Pulmonary artery endothelial cell (primary cell): ENCODE results near the gene IL12A. TPM values are rescaled to one million over a fixed set of nuclear protein-coding genes. Genes with fewer than 3 reads are reported as not detected.
A peak's percentile ranks its signal among the peaks of the same experiment; 100 is the strongest.

Experiments
- DNase-seq: peaks from one replicate; pipeline ENCODE4 v3.0.0-alpha.2; 2011; ENCODE audit warnings: low read depth, low spot score
- total RNA-seq: library from RNA; depleted of rRNA; stranded (reverse); fragments of >200 nt; gene quantifications from 2 replicates; pipeline ENCODE4 v1.2.3, GENCODE V29; 2014

Gene IL12A
- total RNA-seq, 1 donor from 2014 or later: 0.40 TPM

DNA sequence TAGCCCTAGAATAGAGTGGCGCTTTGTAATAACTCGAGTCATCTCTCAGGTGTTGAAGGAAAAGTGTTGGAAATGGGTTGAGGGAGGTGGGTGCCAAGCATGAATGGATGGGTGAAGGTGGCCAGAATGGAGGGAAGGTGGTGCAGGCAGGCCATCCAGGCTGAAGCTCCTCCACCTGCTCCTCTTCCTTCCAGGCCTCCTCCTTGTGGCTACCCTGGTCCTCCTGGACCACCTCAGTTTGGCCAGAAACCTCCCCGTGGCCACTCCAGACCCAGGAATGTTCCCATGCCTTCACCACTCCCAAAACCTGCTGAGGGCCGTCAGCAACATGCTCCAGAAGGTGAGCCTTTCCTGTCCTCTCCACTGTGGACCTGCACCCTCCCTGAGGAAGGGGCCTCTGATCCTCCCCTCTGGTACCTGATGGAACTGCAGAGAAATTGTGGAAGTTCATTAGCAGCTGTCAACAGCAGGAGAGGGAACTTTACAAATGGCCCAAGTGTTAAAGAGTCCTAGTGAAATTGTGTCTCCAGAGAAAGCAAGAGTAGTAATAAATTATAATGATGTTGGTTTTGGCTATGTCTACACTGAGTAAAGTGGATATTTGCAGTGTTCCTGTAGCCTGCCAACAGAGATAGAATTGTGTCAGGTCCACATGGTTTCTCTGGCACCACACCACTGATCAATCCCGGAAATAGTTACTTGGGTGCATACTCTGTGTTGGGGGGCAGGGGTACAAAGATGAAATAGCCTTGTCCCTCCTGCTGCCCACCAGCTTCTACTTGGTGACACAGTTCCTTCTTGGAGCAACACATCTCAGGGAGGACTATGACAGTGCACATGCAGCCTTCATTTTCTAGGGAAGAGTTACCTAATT, 1.6 kb downstream of the IL12A start:
- no peak for DNase-seq

- no peak for DNase-seq
Measured at GRCh38 chr3:159991591-159991990, 3.0 kb downstream of the IL12A start.

GRCh38 chr3:159992589-159992988, 4.0 kb downstream of the IL12A start:
- no peak for DNase-seq

GRCh38 chr3:159994182-159994581, 5.5 kb downstream of the IL12A start:
- DNase-seq: no peak

GRCh38 chr3:159995091-159995490, 6.5 kb downstream of the IL12A start:
- no peak for DNase-seq

DNA sequence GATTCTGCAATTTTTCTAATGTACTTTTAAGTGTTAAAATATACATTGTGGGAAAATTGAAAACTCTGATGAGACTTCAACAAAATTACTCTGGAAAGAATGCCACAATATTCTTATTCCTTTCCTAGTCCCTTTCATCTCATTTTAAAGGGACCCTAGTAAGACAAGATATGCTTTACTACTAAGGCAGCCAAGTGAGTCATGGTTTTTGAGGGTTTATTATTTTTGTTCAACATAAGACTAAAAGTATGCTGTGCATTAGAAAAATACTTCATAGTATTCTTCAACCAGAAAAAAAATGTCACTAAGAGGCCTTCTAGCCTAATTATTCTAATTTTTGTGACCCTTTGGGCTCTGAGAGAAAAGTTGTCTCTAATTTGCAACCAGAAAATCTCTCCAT, 7.4 kb downstream of the IL12A start:
- DNase-seq: no peak

DNA sequence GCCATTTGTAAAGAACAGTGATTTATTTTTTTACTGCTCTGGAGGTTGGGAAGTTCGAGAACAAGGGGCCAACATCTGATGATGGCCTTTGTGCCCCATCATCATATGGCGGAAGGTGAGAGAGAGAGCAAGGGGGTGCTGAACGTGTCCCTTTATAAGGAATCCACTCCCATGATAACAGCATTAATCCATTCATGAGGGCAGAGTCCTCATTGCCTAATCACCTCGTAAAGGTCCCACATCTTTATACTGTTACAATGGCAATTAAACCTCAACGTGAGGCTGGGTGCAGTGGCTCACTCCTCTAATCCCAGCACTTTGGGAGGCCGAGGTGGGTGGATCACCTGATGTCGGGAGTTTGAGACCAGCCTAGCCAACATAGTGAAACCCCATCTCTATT, 8.3 kb downstream of the IL12A start:
- no peak for DNase-seq

GRCh38 chr3:160001148-160001760, 12.6 kb downstream of the IL12A start:
- DNase-seq: no peak

DNA sequence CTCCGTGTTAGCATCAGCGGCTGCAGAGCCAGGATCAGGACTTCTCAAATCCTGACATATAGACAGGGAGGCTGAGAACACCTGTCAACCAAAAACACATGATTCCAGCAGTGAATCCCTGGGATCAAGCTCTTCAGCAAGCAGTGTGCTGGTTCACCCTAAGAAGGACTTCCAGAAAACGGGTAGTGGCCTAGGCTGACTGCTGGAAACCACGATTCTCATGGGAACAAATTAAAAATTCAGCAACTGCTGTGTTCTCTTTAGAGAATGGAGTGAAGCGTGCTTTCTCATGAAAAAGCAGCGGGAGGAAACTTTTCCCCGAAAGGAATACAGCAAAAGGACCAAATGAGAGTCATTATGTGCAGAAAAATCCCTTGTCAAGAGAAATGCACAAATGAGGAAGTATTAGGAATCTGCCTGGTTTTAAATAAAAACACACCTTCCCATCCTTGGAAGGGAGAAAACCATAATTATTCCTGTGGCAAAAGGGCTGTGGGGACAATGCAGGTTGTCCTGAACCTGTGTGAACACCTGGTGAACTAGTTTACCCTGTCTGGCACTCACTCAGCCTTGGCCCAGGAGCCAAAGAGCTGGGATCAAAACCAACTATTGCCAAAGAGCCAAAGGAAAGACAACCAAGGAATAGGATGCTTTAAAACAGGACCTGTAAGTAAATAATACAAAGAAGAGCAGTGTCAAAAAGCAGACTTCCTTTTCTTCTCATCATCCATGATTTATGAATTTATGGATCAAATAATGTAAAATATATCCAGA, 13.4 kb downstream of the IL12A start:
- no peak for DNase-seq

- DNase-seq: no peak
Measured at GRCh38 chr3:160003520-160004128, 15.0 kb downstream of the IL12A start.

- no peak for DNase-seq
Measured at GRCh38 chr3:160005004-160005403, 16.4 kb downstream of the IL12A start.

DNA sequence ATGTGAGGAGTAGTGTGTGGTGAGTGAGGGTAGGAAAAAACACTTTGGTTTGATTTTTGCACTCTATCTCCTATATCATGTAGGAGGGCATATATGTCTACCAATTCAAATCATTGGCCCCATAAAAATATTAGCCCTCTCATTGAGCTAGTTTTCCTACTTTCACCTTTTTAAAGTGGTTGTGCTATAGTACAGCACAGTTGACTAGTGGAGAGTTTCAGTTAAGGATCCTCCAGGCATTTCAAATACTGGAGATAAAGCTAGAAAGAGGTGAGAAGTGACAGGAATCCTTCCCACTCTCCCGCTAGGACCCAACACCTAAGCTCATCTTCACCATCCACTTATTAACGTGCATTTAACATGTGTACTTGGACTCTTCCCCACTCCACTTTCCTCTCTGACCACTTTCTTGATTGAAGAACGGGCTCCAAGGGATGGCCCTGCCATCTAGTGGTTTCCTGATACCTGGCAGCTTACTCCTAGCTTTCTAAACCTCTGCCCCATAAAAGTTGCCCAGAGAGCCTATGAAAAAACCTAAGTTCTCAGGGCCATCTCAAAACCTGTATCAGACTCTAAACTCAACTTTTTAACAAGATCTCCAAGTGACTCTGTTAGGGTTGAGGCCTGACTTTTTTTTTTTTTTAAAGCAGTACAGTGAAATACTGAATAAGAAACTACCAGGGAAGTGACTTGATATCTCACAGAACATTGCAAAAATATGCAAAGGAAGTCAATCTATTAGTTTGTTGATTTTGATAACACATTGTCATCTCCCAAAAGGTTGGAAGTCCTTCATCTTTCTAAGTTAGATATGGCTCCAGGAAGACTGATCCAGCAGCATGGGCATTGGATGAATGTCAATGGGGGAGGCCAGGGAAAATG, 17.9 kb downstream of the IL12A start:
- DNase-seq: peak; percentile 36

DNA sequence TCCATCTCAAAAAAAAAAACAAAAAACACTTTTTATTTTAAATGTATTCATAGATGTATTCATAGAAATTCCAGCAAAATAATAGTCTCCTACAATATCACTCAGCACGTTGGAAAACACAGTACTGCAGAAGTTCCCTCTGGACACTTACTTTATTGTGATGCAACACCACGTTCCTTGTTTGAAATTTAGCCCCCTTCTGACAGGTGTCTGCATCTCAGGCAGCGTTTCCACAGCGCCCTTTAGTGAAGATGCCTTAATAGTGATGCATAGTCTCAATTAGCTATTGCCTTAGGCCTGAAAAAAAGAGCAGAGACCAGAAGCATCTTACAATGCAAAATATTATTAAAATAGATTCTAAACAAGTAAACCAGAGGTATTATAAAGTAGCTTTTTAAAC, 20.3 kb downstream of the IL12A start:
- no peak for DNase-seq

DNA sequence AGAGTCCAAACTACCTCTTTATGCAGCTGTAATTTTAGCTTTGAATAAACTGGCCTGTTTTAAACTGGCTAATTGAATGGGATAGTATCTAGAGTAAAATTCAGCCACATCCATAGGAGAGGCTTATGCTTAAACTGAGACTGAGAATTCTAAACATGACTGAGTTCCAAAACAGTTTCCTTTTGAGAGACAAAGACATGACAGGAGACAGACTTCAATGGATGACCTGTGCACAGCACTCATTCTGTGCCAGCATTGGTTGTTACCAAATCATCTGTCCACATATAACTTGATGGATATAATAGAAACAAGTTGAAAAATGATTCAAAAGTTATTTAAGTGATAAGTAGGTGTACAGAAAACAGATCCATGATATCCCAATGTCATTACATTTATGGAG, 20.9 kb downstream of the IL12A start:
- DNase-seq: no peak

- DNase-seq: no peak
Measured at GRCh38 chr3:160010578-160010977, 21.9 kb downstream of the IL12A start.

GRCh38 chr3:160012108-160012507, 23.5 kb downstream of the IL12A start:
- no peak for DNase-seq

DNA sequence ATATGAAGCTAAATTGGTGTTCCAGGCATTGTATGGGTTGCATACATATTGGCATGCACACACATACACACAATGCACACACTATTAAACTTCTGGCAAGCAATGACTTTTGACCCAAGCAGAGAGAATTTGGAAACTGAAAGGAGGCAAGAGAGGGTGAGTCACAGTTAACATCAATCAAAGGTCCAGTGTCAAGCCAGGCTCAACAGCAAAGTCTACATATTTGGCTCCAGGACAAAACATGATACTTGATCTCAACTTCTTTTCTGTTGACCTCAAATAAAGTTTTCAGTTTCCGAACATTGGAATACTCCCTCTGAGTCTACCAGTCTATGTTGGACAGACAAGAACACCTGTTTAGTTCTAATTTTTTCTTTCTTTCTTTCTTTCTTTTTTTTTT, 28.3 kb downstream of the IL12A start:
- no peak for DNase-seq

GRCh38 chr3:160018959-160019358, 30.3 kb downstream of the IL12A start:
- DNase-seq: no peak

- no peak for DNase-seq
Measured at GRCh38 chr3:160020057-160020711, 31.5 kb downstream of the IL12A start.

DNA sequence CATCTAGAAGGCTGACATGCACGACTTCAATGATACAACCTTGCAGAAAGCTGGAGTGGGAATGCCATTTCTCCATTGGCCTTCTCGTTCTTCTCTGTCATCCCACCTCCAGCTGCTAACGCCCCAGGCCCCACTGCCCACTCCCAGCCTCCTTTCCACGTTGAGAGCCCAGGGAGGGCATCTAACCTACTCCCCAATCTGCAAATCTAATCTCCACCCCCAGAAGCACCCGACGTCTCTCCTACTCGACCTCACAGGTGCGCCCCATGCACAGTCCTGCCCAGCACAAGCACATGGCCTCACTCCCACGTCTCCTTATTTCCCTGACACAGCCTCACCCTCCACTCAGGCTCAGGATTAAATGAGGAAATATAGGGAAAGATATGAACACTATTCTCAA, 33.4 kb downstream of the IL12A start:
- no peak for DNase-seq
